ENCODE results near the gene DMD.

- no peak for TF ChIP-seq CTCF (IDR thresholded peaks at IDR 0.05; ENCODE audit: low read depth, low read length)
- TF ChIP-seq MYC (IDR thresholded peaks at IDR 0.05; ENCODE audit: low read depth, low read length): no peak
- TF ChIP-seq POLR2A (IDR thresholded peaks at IDR 0.05; ENCODE audit: extremely low read depth, insufficient read length): no peak
These were observed 1026.2 kb downstream of the DMD start for GRCh38 chrX:32185160-32185559.

Measured in NB4 (cell line).